Measurements from ENCODE around the gene HEYL.

Gene HEYL

GRCh38 chr1:39673215-39673614 is 33.8 kb upstream of the HEYL start:
- no peak overlapping the region for H3K27ac ChIP-seq (ENCODE audit: low read length)
- peaks cover 4% of the 10 kb centered on the region; the same call in 1 of the 2 replicates for H3K4me1 ChIP-seq (ENCODE audit: low read length)
- no peak overlapping the region for H3K4me2 ChIP-seq (ENCODE audit: low read depth, low read length)
- H3K27me3 ChIP-seq (replicated peaks; ENCODE audit: insufficient read depth, low read length), result 0 out of 2 replicates have a peak, but pooled peaks cover 12% of the 10 kb centered on the region
- no peaks in the 10 kb centered on the region for H4K20me1 ChIP-seq (ENCODE audit: insufficient read depth, low read length)
- TF ChIP-seq CTCF (IDR thresholded peaks at IDR 0.05; ENCODE audit: low read length), result no peak
- no peak for TF ChIP-seq EZH2phosphoT487 (IDR thresholded peaks at IDR 0.05; ENCODE audit: low read length)
- no peak for TF ChIP-seq EZH2 (optimal IDR thresholded peaks at IDR 0.05; ENCODE audit: low read depth, low read length)
- no peaks in the 10 kb centered on the region for H3K36me3 ChIP-seq (replicated peaks; ENCODE audit: insufficient read depth, low read length)
- H3K9me2 ChIP-seq (replicated peaks; ENCODE audit: insufficient read depth, low read length), result no peaks in the 10 kb centered on the region
- no peak overlapping the region for H2AFZ ChIP-seq (ENCODE audit: low read length)
- H3K9me3 ChIP-seq (replicated peaks; ENCODE audit: insufficient read depth, low read length), result no peaks in the 10 kb centered on the region
- H3K79me2 ChIP-seq (ENCODE audit: low read length), result no peaks in the 10 kb centered on the region
- DNase-seq, result no peak
- no peak overlapping the region for H3K4me3 ChIP-seq (ENCODE audit: low read length)
- H3K9ac ChIP-seq (ENCODE audit: low read length), result no peak overlapping the region
- no peaks in the 10 kb centered on the region for H3F3A ChIP-seq (ENCODE audit: insufficient read depth, low read length)

- DNase-seq, result peak; percentile 32
- Histone ChIP-seq H3K4me3 (ENCODE audit: low read length) (peak overlapping the region; percentile 69), H2AFZ (ENCODE audit: low read length) (peak overlapping the region; percentile 92; the same call in 1 of the 2 replicates), H3K79me2 (ENCODE audit: low read length) (no peaks in the 10 kb centered on the region), H3K9ac (ENCODE audit: low read length) (no peak overlapping the region), H3F3A (ENCODE audit: insufficient read depth, low read length) (no peaks in the 10 kb centered on the region), H4K20me1 (ENCODE audit: insufficient read depth, low read length) (no peaks in the 10 kb centered on the region), H3K9me3 (replicated peaks; ENCODE audit: insufficient read depth, low read length) (no peaks in the 10 kb centered on the region), H3K27ac (ENCODE audit: low read length) (no peak overlapping the region), H3K4me1 (ENCODE audit: low read length) (peaks cover 4% of the 10 kb centered on the region; the same call in 1 of the 2 replicates), H3K27me3 (replicated peaks; ENCODE audit: insufficient read depth, low read length) (0 out of 2 replicates have a peak, but pooled peaks cover 12% of the 10 kb centered on the region), H3K4me2 (ENCODE audit: low read depth, low read length) (peak overlapping the region; percentile 97; the same call in 1 of the 2 replicates), H3K36me3 (replicated peaks; ENCODE audit: insufficient read depth, low read length) (no peaks in the 10 kb centered on the region), H3K9me2 (replicated peaks; ENCODE audit: insufficient read depth, low read length) (no peaks in the 10 kb centered on the region)
- TF ChIP-seq EZH2 (optimal IDR thresholded peaks at IDR 0.05; ENCODE audit: low read depth, low read length), result no peak
- peak; percentile 84 for TF ChIP-seq CTCF (IDR thresholded peaks at IDR 0.05; ENCODE audit: low read length)
Observed at GRCh38 chr1:39672551-39672947, 33.1 kb upstream of the HEYL start.

GRCh38 chr1:39671793-39672550 is 32.5 kb upstream of the HEYL start, which contains the start of gene NT5C1A:
Gene NT5C1A (minus strand): TSS chr1:39672107. CDS start chr1:39672038, 69 bp downstream.
- H3F3A ChIP-seq (ENCODE audit: insufficient read depth, low read length), result no peaks in the 10 kb centered on the region
- H3K4me2 ChIP-seq (ENCODE audit: low read depth, low read length), result peak within 1 kb of the TSS; percentile 97
- H3K9ac ChIP-seq (ENCODE audit: low read length), result peak within 1 kb of the TSS; percentile 58; the same call in 1 of the 2 replicates
- DNase-seq, result peak; percentile 41
- H3K79me2 ChIP-seq (ENCODE audit: low read length), result no peaks in the 10 kb centered on the region
- peak within 1 kb of the TSS; percentile 92 for H2AFZ ChIP-seq (ENCODE audit: low read length)
- H3K27me3 ChIP-seq (replicated peaks; ENCODE audit: insufficient read depth, low read length), result 0 out of 2 replicates have a peak, but pooled peaks cover 12% of the 10 kb centered on the region
- no peaks in the 10 kb centered on the region for H3K9me2 ChIP-seq (replicated peaks; ENCODE audit: insufficient read depth, low read length)
- no peaks in the 10 kb centered on the region for H3K9me3 ChIP-seq (replicated peaks; ENCODE audit: insufficient read depth, low read length)
- no peak within 1 kb of the TSS for H3K27ac ChIP-seq (ENCODE audit: low read length)
- H3K4me1 ChIP-seq (ENCODE audit: low read length), result peaks cover 4% of the 10 kb centered on the region; the same call in 1 of the 2 replicates
- no peak for TF ChIP-seq CTCF (IDR thresholded peaks at IDR 0.05; ENCODE audit: low read length)
- TF ChIP-seq EZH2 (optimal IDR thresholded peaks at IDR 0.05; ENCODE audit: low read depth, low read length), result no peak
- no peak for TF ChIP-seq EZH2phosphoT487 (IDR thresholded peaks at IDR 0.05; ENCODE audit: low read length)
- no peaks in the 10 kb centered on the region for H4K20me1 ChIP-seq (ENCODE audit: insufficient read depth, low read length)
- no peaks in the 10 kb centered on the region for H3K36me3 ChIP-seq (replicated peaks; ENCODE audit: insufficient read depth, low read length)
- H3K4me3 ChIP-seq (ENCODE audit: low read length), result peak within 1 kb of the TSS; percentile 69

Data from MM.1S (cell line).